ENCODE measurements around the gene TGFB1.

The TGFB1 gene

GRCh38 chr19:41309180-41310032 is 44.3 kb downstream of the TGFB1 start:
- DNase-seq (ENCODE audit: low read depth): no peak
- H3K4me3 ChIP-seq (ENCODE audit: control insufficient read depth, low read depth, low read length): peak overlapping the region; percentile 85
- TF ChIP-seq, protein P1, sequence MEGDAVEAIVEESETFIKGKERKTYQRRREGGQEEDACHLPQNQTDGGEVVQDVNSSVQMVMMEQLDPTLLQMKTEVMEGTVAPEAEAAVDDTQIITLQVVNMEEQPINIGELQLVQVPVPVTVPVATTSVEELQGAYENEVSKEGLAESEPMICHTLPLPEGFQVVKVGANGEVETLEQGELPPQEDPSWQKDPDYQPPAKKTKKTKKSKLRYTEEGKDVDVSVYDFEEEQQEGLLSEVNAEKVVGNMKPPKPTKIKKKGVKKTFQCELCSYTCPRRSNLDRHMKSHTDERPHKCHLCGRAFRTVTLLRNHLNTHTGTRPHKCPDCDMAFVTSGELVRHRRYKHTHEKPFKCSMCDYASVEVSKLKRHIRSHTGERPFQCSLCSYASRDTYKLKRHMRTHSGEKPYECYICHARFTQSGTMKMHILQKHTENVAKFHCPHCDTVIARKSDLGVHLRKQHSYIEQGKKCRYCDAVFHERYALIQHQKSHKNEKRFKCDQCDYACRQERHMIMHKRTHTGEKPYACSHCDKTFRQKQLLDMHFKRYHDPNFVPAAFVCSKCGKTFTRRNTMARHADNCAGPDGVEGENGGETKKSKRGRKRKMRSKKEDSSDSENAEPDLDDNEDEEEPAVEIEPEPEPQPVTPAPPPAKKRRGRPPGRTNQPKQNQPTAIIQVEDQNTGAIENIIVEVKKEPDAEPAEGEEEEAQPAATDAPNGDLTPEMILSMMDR (IDR thresholded peaks at IDR 0.05; ENCODE audit: control insufficient read depth, insufficient read depth, low read depth, low read length, missing control alignments): no peak

DNA sequence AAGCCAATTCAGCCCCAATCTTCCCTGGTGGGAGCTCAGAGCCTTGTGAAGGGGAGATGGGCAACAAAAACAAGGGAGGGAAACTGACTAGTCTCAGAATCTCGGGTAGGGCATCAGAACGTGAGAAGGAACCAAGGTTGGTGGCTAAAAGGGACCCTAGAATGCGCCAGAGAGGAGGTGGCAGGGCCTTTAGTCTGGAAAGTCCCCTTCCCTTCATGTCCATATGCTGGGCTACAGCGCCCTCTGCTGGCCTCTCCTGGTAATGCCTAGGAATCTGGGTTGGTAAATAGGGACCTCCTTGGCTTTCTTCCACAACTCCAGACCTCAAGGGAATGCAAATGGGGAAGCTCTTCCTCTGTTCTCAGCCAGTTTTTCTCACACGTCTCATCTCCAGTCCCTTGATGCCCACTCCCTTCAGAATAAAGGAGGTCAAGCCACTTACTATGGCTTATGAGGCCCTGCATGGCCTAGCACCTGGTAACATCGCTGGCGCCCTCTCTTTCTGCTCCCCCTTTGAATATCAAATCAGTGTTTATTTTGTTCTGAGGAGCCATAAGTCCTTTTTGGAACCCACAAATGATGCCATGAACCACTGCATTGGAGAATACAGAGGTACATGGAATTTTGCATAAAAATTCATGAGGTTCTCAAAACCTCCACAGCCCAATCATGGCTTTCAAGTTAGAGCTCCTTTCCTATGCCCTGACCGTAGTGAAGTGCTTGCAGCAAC is 45.1 kb downstream of the TGFB1 start:
- no peak overlapping the region; the same call in 1 of the 2 replicates for H3K4me3 ChIP-seq (ENCODE audit: control insufficient read depth, low read depth, low read length)
- DNase-seq (ENCODE audit: low read depth): no peak
- TF ChIP-seq, protein P1 (IDR thresholded peaks at IDR 0.05; ENCODE audit: control insufficient read depth, insufficient read depth, low read depth, low read length, missing control alignments): peak; percentile 93

DNA sequence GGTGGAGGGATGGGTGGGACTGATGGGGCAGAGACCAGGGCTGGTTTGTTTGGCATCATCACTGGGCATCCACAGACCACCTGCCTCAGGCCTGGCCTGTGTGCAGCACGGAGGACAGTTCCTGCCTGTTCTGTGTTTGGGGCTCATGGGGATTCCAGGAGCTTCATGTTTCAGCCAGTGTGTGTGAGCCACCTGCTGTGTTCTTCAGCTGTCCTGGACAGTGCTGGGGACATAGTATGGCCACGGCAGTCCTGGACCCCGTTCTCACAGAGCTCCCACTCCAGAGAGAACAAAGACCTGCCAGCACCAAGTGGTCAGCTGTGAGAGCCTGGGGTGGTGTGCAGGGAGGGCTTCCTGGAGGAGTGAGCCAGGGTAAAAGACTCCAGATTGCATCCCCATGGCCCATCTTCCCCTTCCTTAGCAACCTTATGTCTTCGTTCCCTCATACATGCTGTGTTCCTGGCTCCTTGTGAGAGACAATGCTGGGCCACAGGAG is 45.7 kb downstream of the TGFB1 start:
- TF ChIP-seq, protein P1 (IDR thresholded peaks at IDR 0.05; ENCODE audit: control insufficient read depth, insufficient read depth, low read depth, low read length, missing control alignments): no peak
- DNase-seq (ENCODE audit: low read depth): no peak
- H3K4me3 ChIP-seq (ENCODE audit: control insufficient read depth, low read depth, low read length): no peak overlapping the region

DNA sequence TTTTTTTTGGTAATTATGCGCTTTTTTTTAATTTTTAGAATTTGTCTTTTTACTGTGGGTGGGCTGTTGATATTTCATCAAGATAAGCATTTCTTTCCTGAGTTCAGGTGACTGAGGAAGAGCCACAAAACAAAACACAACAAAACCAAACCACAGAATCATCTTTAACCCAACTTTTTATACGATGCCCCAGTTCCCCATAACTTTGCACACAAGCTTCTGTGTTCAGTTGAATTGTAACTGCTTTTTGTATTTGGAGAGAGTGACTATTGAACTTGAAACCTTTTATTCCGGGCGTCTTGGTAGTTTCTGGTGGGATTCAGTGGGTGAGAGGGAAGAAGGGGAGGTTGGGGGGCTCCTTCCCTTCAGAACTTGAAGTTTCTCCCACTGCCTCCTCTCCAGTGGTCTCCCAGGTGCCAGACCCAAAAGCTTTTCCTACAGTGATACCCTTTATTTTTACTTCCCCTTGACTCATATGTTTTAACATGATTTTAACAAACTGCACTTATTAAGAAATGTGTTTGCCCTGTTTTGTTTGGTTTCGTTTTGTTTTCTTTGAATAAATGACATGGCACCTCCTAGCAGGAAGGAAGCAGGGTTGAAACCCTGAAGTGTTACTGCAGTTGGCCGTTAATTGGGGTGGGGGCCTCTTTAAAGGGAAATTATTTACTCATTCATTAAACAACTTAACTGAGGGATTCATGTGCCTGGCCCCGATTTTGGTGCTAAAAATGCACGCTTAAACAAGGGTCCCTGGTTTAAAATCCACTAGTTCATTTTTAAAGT is 46.4 kb downstream of the TGFB1 start:
- TF ChIP-seq, protein P1 (IDR thresholded peaks at IDR 0.05; ENCODE audit: control insufficient read depth, insufficient read depth, low read depth, low read length, missing control alignments): no peak
- DNase-seq (ENCODE audit: low read depth): no peak
- no peak overlapping the region for H3K4me3 ChIP-seq (ENCODE audit: control insufficient read depth, low read depth, low read length)

GRCh38 chr19:41305927-41306793 is 47.6 kb downstream of the TGFB1 start:
- no peak overlapping the region for H3K4me3 ChIP-seq (ENCODE audit: control insufficient read depth, low read depth, low read length)
- TF ChIP-seq, protein P1 (IDR thresholded peaks at IDR 0.05; ENCODE audit: control insufficient read depth, insufficient read depth, low read depth, low read length, missing control alignments): no peak
- DNase-seq (ENCODE audit: low read depth): no peak

Measured in AG09309 (cell line).